CD4-positive, alpha-beta T cell (primary cell): Measurements from ENCODE around the gene ZBTB20. TPM values are rescaled to one million over a fixed set of nuclear protein-coding genes. Genes with fewer than 3 reads are reported as not detected.

Experiments used
- ATAC-seq: fragments of 200-7000 bp; cut with Tn5 transposase; one replicate; pipeline ENCODE4 v1.10.0; 2022; ENCODE audit warnings: mild to moderate bottlenecking; ENCODE audit not compliant: poor library complexity
- CTCF ChIA-PET: fragments of 350-600 bp; sonication (Branson Sonifier 250); formaldehyde crosslinking; loops from one replicate; lab custom pipeline; 2021; ENCODE audit warnings: antibody characterized with exemption, inconsistent platforms; lab: Charles Lee
- POLR2A ChIA-PET: fragments of 350-600 bp; sonication (Branson Sonifier 250); formaldehyde crosslinking; loops from one replicate; lab custom pipeline; 2021; ENCODE audit warnings: antibody characterized with exemption, inconsistent platforms; lab: Charles Lee
- DNase-seq, 14 experiments: peaks; one replicate each; pipeline ENCODE4 v3.0.0-alpha.2; 2013 to 2020; ENCODE audit warnings: mixed read lengths in 2 of 14
- H3K27ac ChIP-seq, 2 donors: one replicate each; pipeline versions ENCODE4 v1.5.1 to v1.7.0; 2013; ENCODE audit warnings: low read length in 2 of 2, low read depth in 1 of 2, mild to moderate bottlenecking in 1 of 2
- H3K27me3 ChIP-seq, 2 experiments: 1 replicate in 1 of 2; 2 replicates in 1 of 2; pipeline versions ENCODE4 v1.6.1 to v1.7.0; 2013; ENCODE audit warnings: low read length in 2 of 2, control low read depth in 1 of 2, mild to moderate bottlenecking in 1 of 2, moderate library complexity in 1 of 2; ENCODE audit not compliant: insufficient read depth in 2 of 2, control insufficient read depth in 1 of 2
- H3K36me3 ChIP-seq: one replicate; pipeline ENCODE4 v1.6.1; 2013; ENCODE audit warnings: low read length, control low read depth; ENCODE audit not compliant: insufficient read depth
- H3K4me1 ChIP-seq: one replicate; pipeline ENCODE4 v1.6.1; 2013; ENCODE audit warnings: low read length, control low read depth; ENCODE audit not compliant: insufficient read depth
- H3K4me3 ChIP-seq: one replicate; pipeline ENCODE4 v1.5.1; 2013; ENCODE audit warnings: mild to moderate bottlenecking, low read length, moderate library complexity
- H3K9me3 ChIP-seq, 2 experiments: 1 replicate in 1 of 2; 2 replicates in 1 of 2; pipeline versions ENCODE4 v1.6.1 to v1.7.0; 2013; ENCODE audit warnings: low read length in 2 of 2, mild to moderate bottlenecking in 2 of 2, control low read depth in 1 of 2, moderate library complexity in 1 of 2; ENCODE audit not compliant: control insufficient read depth in 1 of 2, insufficient read depth in 1 of 2
- H3K27ac Mint-ChIP-seq: one replicate; pipeline ENCODE4 v1.8.0; 2020; ENCODE audit warnings: mixed read lengths
- H3K27me3 Mint-ChIP-seq: one replicate; pipeline ENCODE4 v1.8.0; 2021; ENCODE audit warnings: mixed read lengths
- H3K36me3 Mint-ChIP-seq: one replicate; pipeline ENCODE4 v1.8.0; 2021; ENCODE audit warnings: low read depth, mixed read lengths
- H3K4me1 Mint-ChIP-seq: one replicate; pipeline ENCODE4 v1.8.0; 2021; ENCODE audit warnings: low read depth, mixed read lengths
- H3K4me3 Mint-ChIP-seq: one replicate; pipeline ENCODE4 v1.8.0; 2020; ENCODE audit warnings: mild to moderate bottlenecking, mixed read lengths
- H3K9me3 Mint-ChIP-seq: one replicate; pipeline ENCODE4 v1.8.0; 2020; ENCODE audit warnings: mixed read lengths
- CTCF ChIP-seq: fragments of 200-600 bp; IDR thresholded peaks from one replicate; pipeline ENCODE4 v1.8.0; 2022; ENCODE audit warnings: antibody characterized with exemption, mild to moderate bottlenecking
- intact Hi-C, 2 experiments: fragments of 100-400 bp; cut with DNase I in 1 of 2; cut with micrococcal nuclease in 1 of 2; formaldehyde crosslinking; loops; one replicate each; pipeline versions ENCODE4 v1.15.1 to v1.9.0; 2023 to 2025; cut with DNase I, micrococcal nuclease
- total RNA-seq, 174 experiments: library from RNA in 2 of 174; stranded (reverse) in 2 of 174; gene quantifications; one replicate each; pipeline ENCODE4 v1.2.3 and lab custom pipeline; 2021 to 2026

ZBTB20 gene
- total RNA-seq, 2 experiments from 2014 or later, result 41.6 to 47.4 TPM

- no peaks in the 10 kb centered on the region for H3K36me3 ChIP-seq
- ChIA-PET POLR2A (no interaction called here), CTCF (no interaction called here)
- H3K27ac Mint-ChIP-seq, result no peak overlapping the region
- no peak overlapping the region for H3K27ac ChIP-seq
- no peak for DNase-seq
- H3K4me1 ChIP-seq, result no peaks in the 10 kb centered on the region
- H3K36me3 Mint-ChIP-seq, result peaks cover 1% of the 10 kb centered on the region
- no peaks in the 10 kb centered on the region for H3K27me3 Mint-ChIP-seq
- H3K4me3 ChIP-seq, result no peak overlapping the region
- TF ChIP-seq CTCF, result no peak
- H3K9me3 Mint-ChIP-seq, result no peaks in the 10 kb centered on the region
- no peak overlapping the region for H3K4me3 Mint-ChIP-seq
- ATAC-seq, result no peak
- H3K4me1 Mint-ChIP-seq, result no peaks in the 10 kb centered on the region
- intact Hi-C loops, result no loop called here
- H3K9me3 ChIP-seq, result no peaks in the 10 kb centered on the region
- H3K27me3 ChIP-seq, result no peaks in the 10 kb centered on the region
These were observed 575.7 kb downstream of the ZBTB20 start for GRCh38 chr3:114571363-114571762.

- Mint-ChIP-seq H3K36me3 (peaks cover 15% of the 10 kb centered on the region), H3K9me3 (no peaks in the 10 kb centered on the region), H3K4me1 (no peaks in the 10 kb centered on the region), H3K4me3 (no peak overlapping the region), H3K27ac (no peak overlapping the region), H3K27me3 (no peaks in the 10 kb centered on the region)
- ATAC-seq (no peak), DNase-seq (no peak)
- no peak overlapping the region for H3K27ac ChIP-seq
- no peaks in the 10 kb centered on the region for H3K9me3 ChIP-seq
- no peaks in the 10 kb centered on the region for H3K36me3 ChIP-seq
- ChIA-PET CTCF (no interaction called here), POLR2A (no interaction called here)
- TF ChIP-seq CTCF, result no peak
- H3K4me1 ChIP-seq, result no peaks in the 10 kb centered on the region
- no peaks in the 10 kb centered on the region for H3K27me3 ChIP-seq
- intact Hi-C loops, result no loop called here
- no peak overlapping the region for H3K4me3 ChIP-seq
These were observed 577.9 kb downstream of the ZBTB20 start for GRCh38 chr3:114569186-114569585.

- Mint-ChIP-seq H3K4me3 (no peak overlapping the region), H3K27ac (no peak overlapping the region), H3K4me1 (no peaks in the 10 kb centered on the region), H3K27me3 (no peaks in the 10 kb centered on the region), H3K36me3 (peaks cover 24% of the 10 kb centered on the region), H3K9me3 (no peaks in the 10 kb centered on the region)
- no peak for TF ChIP-seq CTCF
- Histone ChIP-seq H3K9me3 (no peaks in the 10 kb centered on the region), H3K27me3 (no peaks in the 10 kb centered on the region), H3K27ac (no peak overlapping the region), H3K4me1 (no peaks in the 10 kb centered on the region), H3K4me3 (no peak overlapping the region), H3K36me3 (no peaks in the 10 kb centered on the region)
- POLR2A ChIA-PET, result interaction anchor here (0.6 kb wide), 1 partner anchor 323 kb away, joined by 3 read pairs; no protein-coding TSS in a partner anchor
- DNase-seq (no peak), ATAC-seq (no peak)
- intact Hi-C loops, result no loop called here
- CTCF ChIA-PET, result no interaction called here
These were observed 579.3 kb downstream of the ZBTB20 start for GRCh38 chr3:114567771-114568170.
